ENCODE results near the gene DLAT. TPM values are rescaled to one million over a fixed set of nuclear protein-coding genes. Genes with fewer than 3 reads are reported as not detected.

Gene DLAT
- total RNA-seq: 10 to 100 TPM in 4 of 5 donors, 1 to 10 TPM in 1; 1.2 to 36.5 (median 13.9) TPM
- 10 to 100 TPM; 10.2 to 17.5 (median 14.7) TPM for polyA plus RNA-seq
- long read RNA-seq, donor 1, full-length matches to known transcripts: 2 of 2 reads
- long read RNA-seq, donor 1, partial matches to known transcripts: 0 of 2 reads
- long read RNA-seq, donor 1, other reads (novel, unspliced or antisense): 0 of 2 reads
- long read RNA-seq, donor 2, full-length matches to known transcripts: 3 of 3 reads
- long read RNA-seq, donor 2, partial matches to known transcripts: 0 of 3 reads
- long read RNA-seq, donor 2, other reads (novel, unspliced or antisense): 0 of 3 reads
- long read RNA-seq, donor 3, full-length matches to known transcripts: 2 of 2 reads
- long read RNA-seq, donor 3, partial matches to known transcripts: 0 of 2 reads
- long read RNA-seq, donor 3, other reads (novel, unspliced or antisense): 0 of 2 reads
- long read RNA-seq, donor 4: 0 reads
- long read RNA-seq, donor 5, full-length matches to known transcripts: 5 of 5 reads
- long read RNA-seq, donor 5, partial matches to known transcripts: 0 of 5 reads
- long read RNA-seq, donor 5, other reads (novel, unspliced or antisense): 0 of 5 reads
- long read RNA-seq, donor 6, full-length matches to known transcripts: 12 of 12 reads
- long read RNA-seq, donor 6, partial matches to known transcripts: 0 of 12 reads
- long read RNA-seq, donor 6, other reads (novel, unspliced or antisense): 0 of 12 reads
- long read RNA-seq, donor 7, full-length matches to known transcripts: 4 of 4 reads
- long read RNA-seq, donor 7, partial matches to known transcripts: 0 of 4 reads
- long read RNA-seq, donor 7, other reads (novel, unspliced or antisense): 0 of 4 reads
- long read RNA-seq, donor 8, full-length matches to known transcripts: 4 of 4 reads
- long read RNA-seq, donor 8, partial matches to known transcripts: 0 of 4 reads
- long read RNA-seq, donor 8, other reads (novel, unspliced or antisense): 0 of 4 reads
- long read RNA-seq, donor 9, full-length matches to known transcripts: 1 of 1 reads
- long read RNA-seq, donor 9, partial matches to known transcripts: 0 of 1 reads
- long read RNA-seq, donor 9, other reads (novel, unspliced or antisense): 0 of 1 reads
- long read RNA-seq, donor 10, full-length matches to known transcripts: 1 of 1 reads
- long read RNA-seq, donor 10, partial matches to known transcripts: 0 of 1 reads
- long read RNA-seq, donor 10, other reads (novel, unspliced or antisense): 0 of 1 reads

GRCh38 chr11:112024773-112025678, at the start of gene DLAT:
DLAT (plus strand) TSS chr11:112025408; CDS start chr11:112025473, 65 bp downstream.
- peak within 1 kb of the TSS; percentile 76 to 94 (median 83) for H3K4me3 ChIP-seq
- DNase-seq: peak; percentile 88 to 95
- H3K27me3 ChIP-seq: no peaks in the 10 kb centered on the region
- peak in 1 of 4 donors; percentile 15 for TF ChIP-seq POLR2A (IDR thresholded peaks at IDR 0.05)
- TF ChIP-seq, protein P1, sequence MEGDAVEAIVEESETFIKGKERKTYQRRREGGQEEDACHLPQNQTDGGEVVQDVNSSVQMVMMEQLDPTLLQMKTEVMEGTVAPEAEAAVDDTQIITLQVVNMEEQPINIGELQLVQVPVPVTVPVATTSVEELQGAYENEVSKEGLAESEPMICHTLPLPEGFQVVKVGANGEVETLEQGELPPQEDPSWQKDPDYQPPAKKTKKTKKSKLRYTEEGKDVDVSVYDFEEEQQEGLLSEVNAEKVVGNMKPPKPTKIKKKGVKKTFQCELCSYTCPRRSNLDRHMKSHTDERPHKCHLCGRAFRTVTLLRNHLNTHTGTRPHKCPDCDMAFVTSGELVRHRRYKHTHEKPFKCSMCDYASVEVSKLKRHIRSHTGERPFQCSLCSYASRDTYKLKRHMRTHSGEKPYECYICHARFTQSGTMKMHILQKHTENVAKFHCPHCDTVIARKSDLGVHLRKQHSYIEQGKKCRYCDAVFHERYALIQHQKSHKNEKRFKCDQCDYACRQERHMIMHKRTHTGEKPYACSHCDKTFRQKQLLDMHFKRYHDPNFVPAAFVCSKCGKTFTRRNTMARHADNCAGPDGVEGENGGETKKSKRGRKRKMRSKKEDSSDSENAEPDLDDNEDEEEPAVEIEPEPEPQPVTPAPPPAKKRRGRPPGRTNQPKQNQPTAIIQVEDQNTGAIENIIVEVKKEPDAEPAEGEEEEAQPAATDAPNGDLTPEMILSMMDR (IDR thresholded peaks at IDR 0.05): no peak
- peak; percentile 35 to 84 (median 83) for TF ChIP-seq POLR2AphosphoS5 (IDR thresholded peaks at IDR 0.05)
- WGBS, 5 donors: 0 to 1% (median 1%) methylated on average over 29 to 71 of the region's 71 CpGs
- intact Hi-C loops (cut with DNase I; ENCODE audit: low total_unique reads): no loop called here
- H3K4me1 ChIP-seq: peaks cover 10 to 37% (median 22%) of the 10 kb centered on the region in 4 donors
- peak within 1 kb of the TSS; percentile 82 to 96 (median 93) for H3K27ac ChIP-seq
- no peaks in the 10 kb centered on the region for H3K9me3 ChIP-seq
- peaks cover 19 to 41% (median 36%) of the 10 kb centered on the region in 4 donors for H3K36me3 ChIP-seq

DNA sequence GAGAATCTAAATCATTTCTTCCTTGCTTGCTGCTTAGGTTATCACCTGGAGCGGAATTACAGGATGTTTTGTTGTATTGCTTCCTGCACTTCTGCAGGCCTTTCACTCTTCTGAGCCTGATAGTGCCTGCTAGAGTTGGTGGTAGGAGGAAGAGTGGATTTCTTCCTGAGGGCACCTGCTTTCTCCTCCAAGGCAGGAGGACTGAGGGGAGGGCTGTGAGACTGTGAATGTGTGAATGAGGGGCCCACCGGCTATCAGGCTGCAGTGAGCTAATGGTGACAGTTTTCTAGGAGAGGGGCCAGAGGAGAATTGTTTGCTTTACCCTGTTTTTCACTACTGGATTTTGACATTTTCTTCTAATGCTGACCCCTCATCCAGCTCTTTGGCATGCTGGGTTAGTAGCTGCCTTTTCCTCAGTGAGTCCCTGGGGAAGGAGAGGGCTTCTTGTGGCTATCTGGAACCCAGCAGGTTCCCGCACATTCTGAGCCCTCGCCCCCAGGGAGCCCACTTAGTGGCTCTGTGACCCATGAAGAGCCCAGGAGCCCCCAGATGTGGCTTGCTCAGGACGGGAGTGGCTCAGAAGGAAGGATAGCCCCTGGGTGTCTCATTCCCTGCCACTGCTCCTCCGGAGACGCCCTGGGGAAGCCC, 49.0 kb upstream of the DLAT start:
- TF ChIP-seq EP300 (IDR thresholded peaks at IDR 0.05): no peak
- TF ChIP-seq POLR2A (IDR thresholded peaks at IDR 0.05): no peak
- TF ChIP-seq POLR2AphosphoS5 (IDR thresholded peaks at IDR 0.05): no peak
- TF ChIP-seq, protein P1 (IDR thresholded peaks at IDR 0.05): no peak
- Histone ChIP-seq H3K4me1 (peaks cover 27 to 71% (median 53%) of the 10 kb centered on the region in 4 donors), H3K27ac (peak overlapping the region; percentile 64 to 93 (median 89)), H3K4me3 (peak overlapping the region; percentile 66 to 75 (median 72)), H3K9me3 (no peaks in the 10 kb centered on the region), H3K36me3 (peaks cover 0 to 12% (median 6%) of the 10 kb centered on the region in 4 donors), H3K27me3 (peaks cover 0 to 7% (median 0%) of the 10 kb centered on the region in 3 donors)
- intact Hi-C loops (cut with DNase I; ENCODE audit: low total_unique reads): no loop called here
- 35 to 60% (median 48%) methylated on average over 5 to 7 of the region's 7 CpGs for WGBS, 5 donors
- no peak for DNase-seq

DNA sequence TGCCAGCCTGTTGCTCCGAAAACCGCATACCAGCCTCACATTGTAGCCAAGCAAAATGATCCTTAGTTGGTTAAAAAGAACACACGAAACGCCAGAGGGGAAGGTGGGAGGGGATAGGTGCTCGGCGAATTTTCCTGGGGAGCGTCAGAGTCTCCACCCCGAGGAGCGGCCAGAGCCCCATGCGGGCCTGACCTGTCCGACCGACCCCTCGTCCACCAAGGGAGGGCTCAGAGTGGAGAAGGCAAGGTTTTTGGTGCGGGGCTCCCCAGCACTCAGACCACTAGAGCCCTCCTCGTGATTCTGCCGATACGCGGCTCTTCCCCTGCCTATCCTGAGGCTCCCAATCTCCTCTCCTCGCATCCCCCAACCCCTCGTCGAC, 48.5 kb upstream of the DLAT start:
- Histone ChIP-seq H3K9me3 (no peaks in the 10 kb centered on the region), H3K4me1 (peaks cover 30 to 76% (median 56%) of the 10 kb centered on the region in 4 donors), H3K36me3 (peaks cover 0 to 16% (median 4%) of the 10 kb centered on the region in 4 donors), H3K4me3 (peak overlapping the region; percentile 66 to 75 (median 72)), H3K27me3 (peaks cover 0 to 7% (median 0%) of the 10 kb centered on the region in 3 donors), H3K27ac (peak overlapping the region; percentile 64 to 93 (median 89))
- WGBS, 5 donors: 7 to 29% (median 13%) methylated on average over 13 to 21 of the region's 21 CpGs
- intact Hi-C loops (cut with DNase I; ENCODE audit: low total_unique reads): no loop called here
- peak in 1 of 2 donors; percentile 59 for DNase-seq
- TF ChIP-seq EP300 (IDR thresholded peaks at IDR 0.05) (no peak), POLR2AphosphoS5 (IDR thresholded peaks at IDR 0.05) (no peak), POLR2A (IDR thresholded peaks at IDR 0.05) (no peak)
- TF ChIP-seq, protein P1 (IDR thresholded peaks at IDR 0.05): no peak
